Measurements from ENCODE around the gene TDRKH. TPM values are rescaled to one million over a fixed set of nuclear protein-coding genes. Genes with fewer than 3 reads are reported as not detected.

The TDRKH gene
- total RNA-seq, 1 donor from 2014 or later = 27.2 TPM

- no peak for DNase-seq (ENCODE audit: low spot score)
- TF ChIP-seq, protein P1, sequence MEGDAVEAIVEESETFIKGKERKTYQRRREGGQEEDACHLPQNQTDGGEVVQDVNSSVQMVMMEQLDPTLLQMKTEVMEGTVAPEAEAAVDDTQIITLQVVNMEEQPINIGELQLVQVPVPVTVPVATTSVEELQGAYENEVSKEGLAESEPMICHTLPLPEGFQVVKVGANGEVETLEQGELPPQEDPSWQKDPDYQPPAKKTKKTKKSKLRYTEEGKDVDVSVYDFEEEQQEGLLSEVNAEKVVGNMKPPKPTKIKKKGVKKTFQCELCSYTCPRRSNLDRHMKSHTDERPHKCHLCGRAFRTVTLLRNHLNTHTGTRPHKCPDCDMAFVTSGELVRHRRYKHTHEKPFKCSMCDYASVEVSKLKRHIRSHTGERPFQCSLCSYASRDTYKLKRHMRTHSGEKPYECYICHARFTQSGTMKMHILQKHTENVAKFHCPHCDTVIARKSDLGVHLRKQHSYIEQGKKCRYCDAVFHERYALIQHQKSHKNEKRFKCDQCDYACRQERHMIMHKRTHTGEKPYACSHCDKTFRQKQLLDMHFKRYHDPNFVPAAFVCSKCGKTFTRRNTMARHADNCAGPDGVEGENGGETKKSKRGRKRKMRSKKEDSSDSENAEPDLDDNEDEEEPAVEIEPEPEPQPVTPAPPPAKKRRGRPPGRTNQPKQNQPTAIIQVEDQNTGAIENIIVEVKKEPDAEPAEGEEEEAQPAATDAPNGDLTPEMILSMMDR (IDR thresholded peaks at IDR 0.05; ENCODE audit: unreplicated experiment) = no peak
- peaks cover 7% of the 10 kb centered on the region for H3K36me3 Mint-ChIP-seq (ENCODE audit: low read depth, unreplicated experiment)
- peaks cover 50% of the 10 kb centered on the region for H3K4me1 Mint-ChIP-seq (ENCODE audit: unreplicated experiment)
- no peak overlapping the region for H3K27ac Mint-ChIP-seq (ENCODE audit: unreplicated experiment)
- H3K4me3 Mint-ChIP-seq (ENCODE audit: unreplicated experiment) = no peak overlapping the region
- peaks cover 18% of the 10 kb centered on the region for H3K27me3 Mint-ChIP-seq (ENCODE audit: unreplicated experiment)
- H3K9me3 Mint-ChIP-seq (ENCODE audit: unreplicated experiment) = no peaks in the 10 kb centered on the region
Observed at GRCh38 chr1:151832318-151832980, 42.1 kb upstream of the TDRKH start.

DNA sequence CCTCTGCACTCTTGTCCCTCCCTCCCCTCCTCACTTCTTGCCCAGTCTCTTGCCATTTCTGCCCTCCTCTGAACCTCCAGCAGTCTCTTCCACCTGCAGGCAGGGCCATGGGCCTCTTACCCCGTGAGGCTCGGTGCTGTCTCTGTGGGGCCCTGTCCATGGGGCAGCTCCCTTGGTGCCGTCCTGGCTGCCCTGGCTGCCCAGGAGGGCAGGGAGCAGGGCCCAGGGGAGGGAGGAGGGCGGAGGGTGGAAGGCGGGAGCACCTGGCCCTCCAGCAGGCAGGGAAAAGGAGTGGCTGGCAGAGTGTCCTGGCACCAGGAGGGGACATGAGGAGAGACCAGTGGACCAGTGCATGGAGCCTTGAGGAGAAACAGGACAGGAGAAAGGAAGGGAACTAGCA, 41.3 kb upstream of the TDRKH start, which contains the start of gene RORC:
Gene RORC, minus strand, starts transcription at position 198 of the 400 bp plus-strand sequence. Its CDS starts 38 bp downstream, at position 160.
- peaks cover 15% of the 10 kb centered on the region for H3K27me3 Mint-ChIP-seq (ENCODE audit: unreplicated experiment)
- no peak within 1 kb of the TSS for H3K27ac Mint-ChIP-seq (ENCODE audit: unreplicated experiment)
- no peaks in the 10 kb centered on the region for H3K9me3 Mint-ChIP-seq (ENCODE audit: unreplicated experiment)
- peaks cover 48% of the 10 kb centered on the region for H3K4me1 Mint-ChIP-seq (ENCODE audit: unreplicated experiment)
- TF ChIP-seq, protein P1 (IDR thresholded peaks at IDR 0.05; ENCODE audit: unreplicated experiment) = no peak
- no peak for DNase-seq (ENCODE audit: low spot score)
- H3K36me3 Mint-ChIP-seq (ENCODE audit: low read depth, unreplicated experiment) = peaks cover 3% of the 10 kb centered on the region
- H3K4me3 Mint-ChIP-seq (ENCODE audit: unreplicated experiment) = no peak within 1 kb of the TSS

DNA sequence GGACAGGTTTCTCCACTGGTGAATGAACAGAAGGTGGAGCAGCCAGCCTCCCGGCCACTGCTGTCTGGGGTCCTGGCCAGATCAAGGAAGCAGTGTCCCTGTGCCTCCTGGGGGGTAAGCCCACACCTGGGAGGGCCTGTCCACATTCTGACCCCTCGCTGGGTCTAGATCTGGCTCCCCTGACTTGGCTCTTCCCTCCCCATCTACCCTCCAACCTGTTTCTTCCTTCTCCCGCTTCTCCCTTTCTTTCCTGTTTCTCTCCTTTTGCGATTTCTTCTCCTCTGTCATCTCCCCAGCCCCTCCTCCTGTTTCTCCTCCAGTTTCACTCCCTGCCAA, 40.9 kb upstream of the TDRKH start:
- H3K36me3 Mint-ChIP-seq (ENCODE audit: low read depth, unreplicated experiment) = no peaks in the 10 kb centered on the region
- no peak for DNase-seq (ENCODE audit: low spot score)
- peaks cover 48% of the 10 kb centered on the region for H3K4me1 Mint-ChIP-seq (ENCODE audit: unreplicated experiment)
- TF ChIP-seq, protein P1 (IDR thresholded peaks at IDR 0.05; ENCODE audit: unreplicated experiment) = no peak
- H3K27ac Mint-ChIP-seq (ENCODE audit: unreplicated experiment) = no peak overlapping the region
- H3K4me3 Mint-ChIP-seq (ENCODE audit: unreplicated experiment) = no peak overlapping the region
- peaks cover 11% of the 10 kb centered on the region for H3K27me3 Mint-ChIP-seq (ENCODE audit: unreplicated experiment)
- no peaks in the 10 kb centered on the region for H3K9me3 Mint-ChIP-seq (ENCODE audit: unreplicated experiment)

DNA sequence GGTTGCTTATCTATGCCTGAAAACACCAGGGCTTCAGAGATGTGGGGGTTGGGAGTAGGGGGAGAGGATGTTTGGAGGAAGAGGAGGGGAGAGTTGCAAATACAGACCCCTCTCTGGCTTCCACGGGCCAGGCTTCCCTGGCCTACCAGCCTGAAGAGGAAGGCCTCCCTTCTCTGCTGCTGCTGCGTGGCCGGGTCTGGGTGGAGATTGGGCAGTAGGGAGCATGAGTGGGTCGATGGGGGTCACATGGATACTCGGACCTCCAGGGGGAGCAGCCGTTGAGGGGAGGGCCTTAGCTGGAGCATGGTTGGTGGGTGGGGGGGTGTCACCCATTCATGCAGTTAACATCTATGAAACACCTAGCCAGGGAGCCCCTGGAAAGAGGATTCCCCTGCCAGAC, 39.8 kb upstream of the TDRKH start:
- Mint-ChIP-seq H3K27ac (ENCODE audit: unreplicated experiment) (peak overlapping the region; percentile 84), H3K36me3 (ENCODE audit: low read depth, unreplicated experiment) (no peaks in the 10 kb centered on the region), H3K27me3 (ENCODE audit: unreplicated experiment) (peaks cover 10% of the 10 kb centered on the region), H3K9me3 (ENCODE audit: unreplicated experiment) (no peaks in the 10 kb centered on the region), H3K4me1 (ENCODE audit: unreplicated experiment) (peaks cover 54% of the 10 kb centered on the region), H3K4me3 (ENCODE audit: unreplicated experiment) (peak overlapping the region; percentile 37)
- no peak for DNase-seq (ENCODE audit: low spot score)
- TF ChIP-seq, protein P1 (IDR thresholded peaks at IDR 0.05; ENCODE audit: unreplicated experiment) = no peak

- Mint-ChIP-seq H3K36me3 (ENCODE audit: low read depth, unreplicated experiment) (no peaks in the 10 kb centered on the region), H3K27me3 (ENCODE audit: unreplicated experiment) (peaks cover 10% of the 10 kb centered on the region), H3K4me1 (ENCODE audit: unreplicated experiment) (peaks cover 60% of the 10 kb centered on the region), H3K9me3 (ENCODE audit: unreplicated experiment) (no peaks in the 10 kb centered on the region), H3K4me3 (ENCODE audit: unreplicated experiment) (peak overlapping the region; percentile 52), H3K27ac (ENCODE audit: unreplicated experiment) (peak overlapping the region; percentile 84)
- TF ChIP-seq, protein P1 (IDR thresholded peaks at IDR 0.05; ENCODE audit: unreplicated experiment) = no peak
- no peak for DNase-seq (ENCODE audit: low spot score)
Observed at GRCh38 chr1:151829352-151830046, 39.2 kb upstream of the TDRKH start.
